Measurements from ENCODE around the gene C1orf105.

- no peak for TF ChIP-seq EZH2 (IDR thresholded peaks at IDR 0.05; ENCODE audit: borderline replicate concordance)
- TF ChIP-seq, protein P1, sequence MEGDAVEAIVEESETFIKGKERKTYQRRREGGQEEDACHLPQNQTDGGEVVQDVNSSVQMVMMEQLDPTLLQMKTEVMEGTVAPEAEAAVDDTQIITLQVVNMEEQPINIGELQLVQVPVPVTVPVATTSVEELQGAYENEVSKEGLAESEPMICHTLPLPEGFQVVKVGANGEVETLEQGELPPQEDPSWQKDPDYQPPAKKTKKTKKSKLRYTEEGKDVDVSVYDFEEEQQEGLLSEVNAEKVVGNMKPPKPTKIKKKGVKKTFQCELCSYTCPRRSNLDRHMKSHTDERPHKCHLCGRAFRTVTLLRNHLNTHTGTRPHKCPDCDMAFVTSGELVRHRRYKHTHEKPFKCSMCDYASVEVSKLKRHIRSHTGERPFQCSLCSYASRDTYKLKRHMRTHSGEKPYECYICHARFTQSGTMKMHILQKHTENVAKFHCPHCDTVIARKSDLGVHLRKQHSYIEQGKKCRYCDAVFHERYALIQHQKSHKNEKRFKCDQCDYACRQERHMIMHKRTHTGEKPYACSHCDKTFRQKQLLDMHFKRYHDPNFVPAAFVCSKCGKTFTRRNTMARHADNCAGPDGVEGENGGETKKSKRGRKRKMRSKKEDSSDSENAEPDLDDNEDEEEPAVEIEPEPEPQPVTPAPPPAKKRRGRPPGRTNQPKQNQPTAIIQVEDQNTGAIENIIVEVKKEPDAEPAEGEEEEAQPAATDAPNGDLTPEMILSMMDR (IDR thresholded peaks at IDR 0.05; ENCODE audit: poor library complexity): no peak
These were observed 9.6 kb downstream of the C1orf105 start for GRCh38 chr1:172430128-172430454.
